H1 (cell line): ENCODE data around the gene RIN2. TPM values are rescaled to one million over a fixed set of nuclear protein-coding genes. Genes with fewer than 3 reads are reported as not detected.

ENCODE experiments used
- CTCF ChIA-PET: fragments of 300-600 bp; sonication (Branson Sonifier 250); formaldehyde crosslinking; loops from one replicate; lab custom pipeline; 2021; ENCODE audit not compliant: partially characterized antibody; lab: Charles Lee
- POLR2A ChIA-PET: fragments of 300-600 bp; sonication (Branson Sonifier 250); formaldehyde crosslinking; loops from one replicate; lab custom pipeline; 2021; ENCODE audit warnings: inconsistent platforms; ENCODE audit not compliant: partially characterized antibody; lab: Charles Lee
- DNase-seq, 2 experiments: peaks; one replicate each; pipeline versions ENCODE4 v3.0.0 to v3.0.0-alpha.2; 2010 to 2022; ENCODE audit warnings: low spot score in 2 of 2, low read depth in 1 of 2, mixed read lengths in 1 of 2
- FAIRE-seq: peaks from 2 replicates; lab custom pipeline; 2011; peaks lifted over from hg19 to GRCh38; lab: Jason Lieb, UNC
- H2AFZ ChIP-seq: 2 replicates; pipeline ENCODE4 v1.8.1; 2012; ENCODE audit warnings: low read length, inconsistent platforms
- H2AK5ac ChIP-seq: 2 replicates; pipeline ENCODE4 v1.6.1; 2013; ENCODE audit warnings: low read depth, low read length
- H2BK120ac ChIP-seq: replicated peaks from 2 replicates; pipeline ENCODE3; 2013; ENCODE audit warnings: low read depth, low read length, inconsistent platforms
- H2BK12ac ChIP-seq: 2 replicates; pipeline ENCODE4 v1.6.1; 2013; ENCODE audit warnings: low read depth, low read length
- H2BK15ac ChIP-seq: 2 replicates; pipeline ENCODE4 v1.6.1; 2013; ENCODE audit warnings: low read length
- H2BK20ac ChIP-seq: 2 replicates; pipeline ENCODE4 v1.6.1; 2013; ENCODE audit warnings: low read length
- H2BK5ac ChIP-seq: 2 replicates; pipeline ENCODE4 v1.6.1; 2013; ENCODE audit warnings: low read depth, low read length
- H3K14ac ChIP-seq: 2 replicates; pipeline ENCODE4 v1.6.1; 2013; ENCODE audit warnings: inconsistent platforms; ENCODE audit not compliant: insufficient read length
- H3K18ac ChIP-seq: 2 replicates; pipeline ENCODE4 v1.6.1; 2013; ENCODE audit warnings: low read length; ENCODE audit errors: extremely low read depth
- H3K23ac ChIP-seq: 2 replicates; pipeline ENCODE4 v1.6.1; 2013; ENCODE audit warnings: inconsistent platforms; ENCODE audit not compliant: insufficient read length
- H3K23me2 ChIP-seq: 2 replicates; pipeline ENCODE4 v1.6.1; 2013; ENCODE audit warnings: low read depth, low read length
- H3K27ac ChIP-seq: 2 replicates; pipeline ENCODE4 v1.6.1; 2011; ENCODE audit warnings: low read depth, low read length, inconsistent platforms
- H3K27me3 ChIP-seq, 4 experiments: replicated peaks in 1 of 4; 1 replicate in 1 of 4; 2 replicates in 3 of 4; pipeline versions ENCODE4 v1.6.1 to v1.8.1; 2011 to 2013; ENCODE audit warnings: low read length in 3 of 4, mild to moderate bottlenecking in 3 of 4, inconsistent platforms in 2 of 4, mixed read lengths in 2 of 4, moderate library complexity in 1 of 4; ENCODE audit not compliant: control insufficient read depth in 3 of 4, insufficient read depth in 3 of 4; ENCODE audit errors: extremely low read depth in 1 of 4
- H3K36me3 ChIP-seq, 4 experiments: 2 replicates each; pipeline versions ENCODE4 v1.6.1 to v1.8.1; 2011 to 2013; ENCODE audit warnings: mild to moderate bottlenecking in 4 of 4, low read length in 3 of 4, moderate library complexity in 2 of 4, control low read depth in 1 of 4, inconsistent platforms in 1 of 4; ENCODE audit not compliant: insufficient read depth in 4 of 4, control insufficient read depth in 2 of 4
- H3K4ac ChIP-seq: replicated peaks from 2 replicates; pipeline ENCODE3; 2013; ENCODE audit warnings: low read length, low read depth, mixed read lengths, inconsistent platforms; ENCODE audit not compliant: insufficient read length
- H3K4me1 ChIP-seq, 4 experiments: replicated peaks in 1 of 4; 1 replicate in 1 of 4; 2 replicates in 3 of 4; pipeline versions ENCODE4 v1.6.1 to v1.8.1; 2011 to 2013; ENCODE audit warnings: low read length in 3 of 4, inconsistent platforms in 2 of 4, mixed read lengths in 1 of 4; ENCODE audit not compliant: insufficient read depth in 4 of 4, control insufficient read depth in 3 of 4
- H3K4me2 ChIP-seq, 2 experiments: 2 replicates each; pipeline versions ENCODE4 v1.6.1 to v1.8.1; 2011 to 2013; ENCODE audit warnings: low read depth in 2 of 2, low read length in 2 of 2, control low read depth in 1 of 2, inconsistent platforms in 1 of 2, mild to moderate bottlenecking in 1 of 2; ENCODE audit not compliant: insufficient read depth in 1 of 2
- H3K4me3 ChIP-seq, 4 experiments: fragments of 200-600, 300-600 bp in 1 of 4; sonication (generic), shearing (Covaris generic), sonication (Bioruptor Twin) in 1 of 4; 2 replicates each; pipeline versions ENCODE4 v1.5.1 to v1.8.1; 2011 to 2016; ENCODE audit warnings: low read length in 4 of 4, low read depth in 3 of 4, control low read depth in 2 of 4, inconsistent platforms in 2 of 4, mild to moderate bottlenecking in 2 of 4, mixed read lengths in 1 of 4, moderate library complexity in 1 of 4; ENCODE audit not compliant: insufficient read depth in 2 of 4; ENCODE audit errors: extremely low read depth in 1 of 4
- H3K56ac ChIP-seq: replicated peaks from 2 replicates; pipeline ENCODE3; 2013; ENCODE audit warnings: low read depth, mild to moderate bottlenecking, mixed read lengths, low read length, inconsistent platforms; ENCODE audit not compliant: insufficient read length
- H3K79me1 ChIP-seq: 2 replicates; pipeline ENCODE4 v1.6.1; 2013; ENCODE audit warnings: low read depth, low read length, control low read depth
- H3K79me2 ChIP-seq, 2 experiments: 2 replicates each; pipeline versions ENCODE4 v1.6.1 to v1.8.1; 2012 to 2013; ENCODE audit warnings: low read length in 2 of 2, mild to moderate bottlenecking in 2 of 2, inconsistent platforms in 1 of 2; ENCODE audit not compliant: insufficient read depth in 2 of 2, control insufficient read depth in 1 of 2
- H3K9ac ChIP-seq, 4 experiments: replicated peaks in 1 of 4; 1 replicate in 1 of 4; 2 replicates in 3 of 4; pipeline versions ENCODE4 v1.6.1 to v1.8.1; 2011 to 2013; ENCODE audit warnings: low read depth in 3 of 4, low read length in 3 of 4, control low read depth in 2 of 4, mild to moderate bottlenecking in 2 of 4, moderate library complexity in 2 of 4, inconsistent platforms in 1 of 4; ENCODE audit errors: extremely low read depth in 1 of 4
- H3K9me3 ChIP-seq, 2 experiments: 2 replicates each; pipeline versions ENCODE4 v1.6.1 to v1.8.1; 2012 to 2013; ENCODE audit warnings: mild to moderate bottlenecking in 2 of 2, moderate library complexity in 2 of 2, control low read depth in 1 of 2, inconsistent platforms in 1 of 2, low read depth in 1 of 2, low read length in 1 of 2, mixed read lengths in 1 of 2; ENCODE audit not compliant: insufficient read depth in 2 of 2
- H4K20me1 ChIP-seq, 2 experiments: replicated peaks in 1 of 2; 2 replicates each; pipeline versions ENCODE3 to v1.8.1; 2011 to 2013; ENCODE audit warnings: inconsistent platforms in 2 of 2, low read length in 2 of 2, mild to moderate bottlenecking in 1 of 2; ENCODE audit not compliant: insufficient read depth in 2 of 2, control insufficient read depth in 1 of 2
- H4K5ac ChIP-seq: 2 replicates; pipeline ENCODE4 v1.6.1; 2013; ENCODE audit warnings: low read length, low read depth, mixed read lengths, inconsistent platforms; ENCODE audit not compliant: insufficient read length
- H4K8ac ChIP-seq: 2 replicates; pipeline ENCODE4 v1.8.0; 2013; ENCODE audit warnings: mild to moderate bottlenecking, moderate library complexity, low read length, inconsistent platforms; ENCODE audit not compliant: insufficient read depth; ENCODE audit errors: extremely low read depth
- H4K91ac ChIP-seq: replicated peaks from 2 replicates; pipeline ENCODE3; 2013; ENCODE audit warnings: low read length, mixed read lengths, inconsistent platforms; ENCODE audit not compliant: insufficient read length
- CEBPB ChIP-seq: IDR thresholded peaks from 2 replicates; pipeline ENCODE4 v1.6.1; 2012; ENCODE audit warnings: low read depth, low read length
- GTF2F1 ChIP-seq: IDR thresholded peaks from 2 replicates; pipeline ENCODE4 v1.6.1; 2012; ENCODE audit warnings: low read depth, low read length, improper control_type of control experiment, borderline replicate concordance
- JUND ChIP-seq: IDR thresholded peaks from 2 replicates; pipeline ENCODE4 v1.6.1; 2011; ENCODE audit warnings: mild to moderate bottlenecking, improper control_type of control experiment, low read length
- KDM5A ChIP-seq: fragments of 200-600 bp; IDR thresholded peaks from 2 replicates; pipeline ENCODE4 v1.7.1; 2012; ENCODE audit warnings: mild to moderate bottlenecking, low read length, inconsistent platforms, mixed read lengths
- MAFK ChIP-seq: IDR thresholded peaks from 2 replicates; pipeline ENCODE4 v1.6.1; 2012; ENCODE audit warnings: low read depth, mild to moderate bottlenecking, improper control_type of control experiment, low read length
- PHF8 ChIP-seq: fragments of 200-600 bp; sonication (generic); conservative IDR thresholded peaks from 2 replicates; pipeline ENCODE4 v1.7.1; 2012; ENCODE audit warnings: low read depth, mild to moderate bottlenecking, inconsistent platforms, low read length, moderate library complexity
- SP2 ChIP-seq: IDR thresholded peaks from 2 replicates; pipeline ENCODE4 v1.6.1; 2012; ENCODE audit warnings: mild to moderate bottlenecking, low read length, inconsistent platforms
- TCF12 ChIP-seq: IDR thresholded peaks from 2 replicates; pipeline ENCODE4 v1.6.1; 2011; ENCODE audit warnings: low read depth, mild to moderate bottlenecking, low read length
- TEAD4 ChIP-seq: IDR thresholded peaks from 2 replicates; pipeline ENCODE4 v1.6.1; 2012; ENCODE audit warnings: low read depth, low read length, inconsistent platforms, mixed read lengths
- YY1 ChIP-seq: IDR thresholded peaks from 2 replicates; pipeline ENCODE4 v1.6.1; 2011; ENCODE audit warnings: low read depth, mild to moderate bottlenecking, low read length
- WGBS, 2 experiments: shearing (Covaris generic) in 1 of 2; methylation state at CpG; one replicate each; pipeline versions ENCODE4 v1.1.6 to v1.1.7; 2013 to 2015; ENCODE audit warnings: low lambda C conversion rate in 2 of 2, mixed read lengths in 2 of 2, inconsistent platforms in 1 of 2, low coverage in 1 of 2, missing lambda C conversion rate in 1 of 2; ENCODE audit not compliant: insufficient replicate concordance in 2 of 2, insufficient coverage in 1 of 2, insufficient read length in 1 of 2; ENCODE audit errors: extremely low coverage in 1 of 2, missing lambda C conversion rate in 1 of 2; 5-methylcytosine and 5-hydroxymethylcytosine counted together
- polyA plus RNA-seq, 7 experiments: library from polyadenylated mRNA; depleted of rRNA in 3 of 7; stranded (reverse) in 5 of 7; unstranded in 2 of 7; fragments of >200 nt in 5 of 7; fragments of 200-250 nt in 2 of 7; gene quantifications; 1 replicate in 5 of 7; 2 replicates in 1 of 7; 4 replicates in 1 of 7; pipeline versions ENCODE4 v1.2.1 to v1.2.3, GENCODE V29; 2011 to 2013; ENCODE audit warnings: missing spikeins in 2 of 7, mixed read lengths in 2 of 7
- total RNA-seq: library from RNA; stranded (reverse); fragmentation: NEBNext Ultra II Directional; extraction: Animal tissue kit (Norgen Biotek cat#: 25700); gene quantifications from 2 replicates; pipeline ENCODE4 v1.2.1, GENCODE V29; 2021
- TF ChIP-seq, protein P1 (sequence below): IDR thresholded peaks from 2 replicates; pipeline ENCODE4 v1.6.1; 2011; ENCODE audit warnings: low read depth, mild to moderate bottlenecking, low read length; ENCODE audit not compliant: insufficient read depth
- TF ChIP-seq, protein P2 (sequence below): IDR thresholded peaks from 2 replicates; pipeline ENCODE4 v1.6.1; 2012; ENCODE audit warnings: inconsistent platforms

The RIN2 gene
- total and polyA plus RNA-seq, 2 of the 8 experiments (the other 6 are each of a cell fraction or from before 2014, with no cell fraction given) = 0.20 to 1.3 TPM

DNA sequence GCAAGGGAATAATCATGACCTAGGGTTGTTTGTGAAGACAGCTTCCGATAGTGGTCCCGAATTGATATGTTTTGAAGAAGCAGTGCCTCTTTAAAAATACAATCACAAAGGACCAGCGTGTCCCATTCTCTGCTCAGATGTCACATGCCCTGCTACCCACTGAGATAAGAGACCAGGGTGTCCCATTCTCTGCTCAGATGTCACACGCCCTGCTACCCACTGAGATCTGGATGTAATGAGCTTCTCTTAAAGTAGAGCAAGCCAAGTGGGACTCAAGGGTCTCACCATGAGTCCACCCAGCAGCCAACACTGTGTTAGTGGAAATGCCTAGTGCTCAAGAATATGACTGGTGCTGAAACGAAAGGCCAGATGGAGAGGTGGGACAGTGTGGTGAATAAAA is 22.2 kb downstream of the RIN2 start:
- Histone ChIP-seq H3K14ac (no peak overlapping the region), H3K23me2 (no peaks in the 10 kb centered on the region; the same call in 1 of the 2 replicates), H4K91ac (no peak overlapping the region), H4K8ac (no peak overlapping the region), H3K9ac (no peak overlapping the region), H2BK15ac (no peak overlapping the region), H3K27me3 (no peaks in the 10 kb centered on the region), H3K4me2 (no peak overlapping the region), H2BK12ac (no peak overlapping the region), H2AFZ (no peak overlapping the region), H3K4me3 (no peak overlapping the region), H2AK5ac (no peak overlapping the region), H4K20me1 (no peaks in the 10 kb centered on the region), H3K9me3 (no peaks in the 10 kb centered on the region), H3K56ac (no peak overlapping the region), H3K23ac (no peak overlapping the region), H2BK20ac (no peak overlapping the region), H4K5ac (no peak overlapping the region), H3K79me2 (no peaks in the 10 kb centered on the region), H2BK120ac (no peak overlapping the region), H3K79me1 (no peaks in the 10 kb centered on the region), H3K36me3 (no peaks in the 10 kb centered on the region), H2BK5ac (no peak overlapping the region), H3K4me1 (peaks cover 0 to 9% (median 0%) of the 10 kb centered on the region in 4 experiments; a peak in 4 of 7 replicates), H3K4ac (no peak overlapping the region), H3K27ac (no peak overlapping the region), H3K18ac (no peak overlapping the region)
- 91% methylated on average over 5 of the region's 5 CpGs; no CpG with 5 or more reads in 1 of the 2 experiments for WGBS, 2 experiments
- TF ChIP-seq, protein P1, sequence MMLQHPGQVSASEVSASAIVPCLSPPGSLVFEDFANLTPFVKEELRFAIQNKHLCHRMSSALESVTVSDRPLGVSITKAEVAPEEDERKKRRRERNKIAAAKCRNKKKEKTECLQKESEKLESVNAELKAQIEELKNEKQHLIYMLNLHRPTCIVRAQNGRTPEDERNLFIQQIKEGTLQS = no peak
- TF ChIP-seq YY1 (no peak), MAFK (no peak), SP2 (no peak), GTF2F1 (no peak), PHF8 (no peak), KDM5A (no peak), CEBPB (no peak), TEAD4 (no peak), JUND (no peak), TCF12 (no peak)
- TF ChIP-seq, protein P2, sequence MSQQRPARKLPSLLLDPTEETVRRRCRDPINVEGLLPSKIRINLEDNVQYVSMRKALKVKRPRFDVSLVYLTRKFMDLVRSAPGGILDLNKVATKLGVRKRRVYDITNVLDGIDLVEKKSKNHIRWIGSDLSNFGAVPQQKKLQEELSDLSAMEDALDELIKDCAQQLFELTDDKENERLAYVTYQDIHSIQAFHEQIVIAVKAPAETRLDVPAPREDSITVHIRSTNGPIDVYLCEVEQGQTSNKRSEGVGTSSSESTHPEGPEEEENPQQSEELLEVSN = no peak
- no peak for FAIRE-seq
- ChIA-PET CTCF (interaction anchor here (1.0 to 3.0 kb wide), 5 partner anchors 9 to 213 kb away, joined by 3 to 9 read pairs (median 3); no protein-coding TSS in a partner anchor), POLR2A (interaction anchor here (1.2 to 1.4 kb wide), 2 partner anchors 9 to 35 kb away, joined by 3 to 5 read pairs; no protein-coding TSS in a partner anchor)
- DNase-seq = no peak
